ENCODE measurements around the gene QSOX2.

QSOX2 gene

DNA sequence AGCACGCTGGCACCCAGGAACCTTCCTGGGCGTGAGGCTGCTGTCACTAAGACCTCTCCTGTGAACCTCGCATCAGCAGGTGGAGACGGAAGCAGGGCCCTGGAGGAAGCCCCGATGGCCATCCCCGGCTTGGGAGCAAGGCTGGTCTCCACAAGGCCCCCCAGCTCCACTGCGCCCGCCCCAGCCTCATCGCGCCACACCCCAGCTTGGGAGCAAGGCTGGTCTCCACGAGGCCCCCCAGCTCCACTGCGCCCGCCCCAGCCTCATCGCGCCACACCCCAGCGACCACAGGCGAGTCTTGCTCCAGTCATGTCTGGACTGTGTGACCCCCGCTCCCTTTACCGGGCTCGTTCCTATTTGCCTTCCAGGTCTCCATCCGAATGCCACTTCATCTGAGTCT, 11.0 kb downstream of the QSOX2 start:
- no peak for TF ChIP-seq CTCF (IDR thresholded peaks at IDR 0.05; ENCODE audit: control insufficient read depth, extremely low read depth, insufficient read depth)
- no peak overlapping the region for H3K4me3 ChIP-seq (ENCODE audit: low read depth, low read length)

DNA sequence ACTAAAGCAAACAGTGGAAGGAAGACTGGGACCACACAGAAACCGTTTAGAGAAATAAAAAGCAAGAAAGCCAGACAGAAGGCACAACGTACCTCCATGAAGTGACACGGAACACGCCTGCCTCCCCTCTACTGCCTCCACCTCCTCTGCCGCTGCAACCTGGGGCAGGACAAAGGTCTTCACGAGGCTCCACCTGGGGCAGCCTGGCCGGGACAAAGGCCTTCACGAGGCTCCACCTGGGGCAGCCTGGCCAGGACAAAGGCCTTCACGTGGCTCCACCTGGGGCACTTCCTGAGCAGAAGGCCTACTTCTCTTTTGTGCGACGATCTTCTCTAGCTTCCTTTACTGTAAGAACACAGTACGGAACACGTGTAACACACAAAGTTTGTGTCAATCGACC, 11.7 kb downstream of the QSOX2 start:
- H3K4me3 ChIP-seq (ENCODE audit: low read depth, low read length) = no peak overlapping the region
- DNase-seq (ENCODE audit: low read depth) = no peak
- TF ChIP-seq CTCF (IDR thresholded peaks at IDR 0.05; ENCODE audit: control insufficient read depth, extremely low read depth, insufficient read depth) = no peak

More for the DNA sequence above, 11.0 kb downstream of the QSOX2 start:
- no peak for DNase-seq (ENCODE audit: low read depth)

DNA sequence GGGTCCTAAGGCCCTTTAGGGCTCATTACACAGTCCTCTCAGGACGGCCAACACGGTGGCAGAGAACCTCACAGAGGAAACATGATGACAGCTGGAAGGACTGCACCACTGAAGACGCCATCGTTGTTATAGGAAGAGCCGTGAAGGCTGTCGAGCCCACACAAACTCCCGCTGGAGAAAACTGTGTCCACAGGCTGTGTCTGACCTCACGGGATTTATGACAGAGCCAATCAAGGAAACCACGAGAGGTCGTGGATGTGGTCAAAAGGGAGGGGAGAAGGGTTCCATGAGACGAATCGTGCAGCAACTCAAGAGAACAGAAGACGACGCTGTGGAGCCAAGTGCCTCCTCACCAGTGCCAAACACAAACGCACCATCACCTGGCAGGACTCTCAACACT, 12.2 kb downstream of the QSOX2 start:
- no peak for TF ChIP-seq CTCF (IDR thresholded peaks at IDR 0.05; ENCODE audit: control insufficient read depth, extremely low read depth, insufficient read depth)
- no peak for DNase-seq (ENCODE audit: low read depth)

DNA sequence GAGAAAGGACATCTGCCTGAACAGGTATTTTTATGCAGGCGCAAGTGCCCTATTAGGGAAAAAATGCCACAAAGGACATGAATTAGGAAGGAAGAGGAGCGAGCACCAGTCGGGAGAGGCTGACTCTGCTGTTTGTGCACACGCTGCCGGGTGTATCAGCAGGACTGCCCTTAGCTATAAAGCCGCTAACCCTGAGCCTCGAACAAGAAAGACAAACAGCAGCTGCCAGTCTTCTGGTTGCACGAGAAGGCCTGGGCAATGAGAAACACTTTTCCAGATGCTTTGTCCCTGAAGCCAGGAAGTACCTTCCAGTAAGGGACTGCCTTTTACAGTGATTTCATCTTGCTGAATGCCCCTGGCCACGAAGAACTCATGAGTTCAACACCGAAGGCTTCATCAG, 12.6 kb downstream of the QSOX2 start:
- no peak for DNase-seq (ENCODE audit: low read depth)
- no peak overlapping the region for H3K4me3 ChIP-seq (ENCODE audit: low read depth, low read length)
- no peak for TF ChIP-seq CTCF (IDR thresholded peaks at IDR 0.05; ENCODE audit: control insufficient read depth, extremely low read depth, insufficient read depth)

More for the DNA sequence above, 12.2 kb downstream of the QSOX2 start:
- H3K4me3 ChIP-seq (ENCODE audit: low read depth, low read length) = no peak overlapping the region

GRCh38 chr9:136231478-136232297, 13.9 kb downstream of the QSOX2 start:
- DNase-seq (ENCODE audit: low read depth) = no peak
- TF ChIP-seq CTCF (IDR thresholded peaks at IDR 0.05; ENCODE audit: control insufficient read depth, extremely low read depth, insufficient read depth) = no peak
- H3K4me3 ChIP-seq (ENCODE audit: low read depth, low read length) = no peak overlapping the region

DNA sequence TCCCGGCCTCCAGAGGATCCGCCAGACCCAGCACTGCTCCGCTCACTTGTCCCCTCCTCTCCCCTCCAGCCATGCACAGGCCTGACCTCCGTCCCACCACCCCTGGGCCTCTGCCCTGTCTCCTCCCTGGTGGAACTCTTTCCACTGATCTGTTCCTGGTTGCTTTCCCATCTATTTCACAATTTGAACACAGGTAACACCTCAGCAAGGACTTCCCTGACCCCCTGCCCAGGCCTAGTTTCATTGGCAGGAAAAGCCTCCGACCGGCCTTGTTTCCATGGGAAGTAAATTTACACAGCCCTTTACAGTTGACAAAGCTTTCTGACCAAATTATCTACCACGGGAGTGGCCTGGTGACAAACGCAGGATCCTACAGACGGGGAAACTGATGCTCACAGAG, 14.8 kb downstream of the QSOX2 start:
- no peak for TF ChIP-seq CTCF (IDR thresholded peaks at IDR 0.05; ENCODE audit: control insufficient read depth, extremely low read depth, insufficient read depth)
- DNase-seq (ENCODE audit: low read depth) = no peak
- no peak overlapping the region for H3K4me3 ChIP-seq (ENCODE audit: low read depth, low read length)

- no peak overlapping the region for H3K4me3 ChIP-seq (ENCODE audit: low read depth, low read length)
- no peak for DNase-seq (ENCODE audit: low read depth)
- no peak for TF ChIP-seq CTCF (IDR thresholded peaks at IDR 0.05; ENCODE audit: control insufficient read depth, extremely low read depth, insufficient read depth)
Measured at GRCh38 chr9:136230365-136230764, 15.2 kb downstream of the QSOX2 start.
